Spleen (tissue), 11 donors: ENCODE results near the gene ERICH6B. TPM values are rescaled to one million over a fixed set of nuclear protein-coding genes. Genes with fewer than 3 reads are reported as not detected.
A peak's percentile ranks its signal among the peaks of the same experiment; 100 is the strongest.

Source experiments
- DNase-seq: peaks from one replicate; pipeline ENCODE4 v3.0.0-alpha.2; 2020
- H3K27ac ChIP-seq, 8 donors: fragments of 200-600 bp; sonication (generic) in 7 of 8; 1 replicate in 4 of 8; 2 replicates in 4 of 8; pipeline versions ENCODE4 v1.5.0 to v1.8.0; 2016 to 2021; ENCODE audit warnings: inconsistent platforms in 4 of 8, mild to moderate bottlenecking in 4 of 8, moderate library complexity in 1 of 8
- H3K27me3 ChIP-seq, 7 donors: fragments of 200-600 bp; sonication (generic) in 6 of 7; replicated peaks in 1 of 7; 1 replicate in 4 of 7; 2 replicates in 3 of 7; pipeline versions ENCODE4 v1.5.0 to v1.8.0; 2016 to 2021; ENCODE audit warnings: inconsistent platforms in 3 of 7, mild to moderate bottlenecking in 1 of 7
- H3K36me3 ChIP-seq, 6 donors: fragments of 200-600 bp; sonication (generic) in 5 of 6; 1 replicate in 4 of 6; 2 replicates in 2 of 6; pipeline versions ENCODE4 v1.5.0 to v1.8.0; 2016 to 2021; ENCODE audit warnings: inconsistent platforms in 2 of 6
- H3K4me1 ChIP-seq, 6 donors: fragments of 200-600 bp; sonication (generic) in 5 of 6; 1 replicate in 3 of 6; 2 replicates in 3 of 6; pipeline versions ENCODE4 v1.5.0 to v1.8.0; 2016 to 2021; ENCODE audit warnings: inconsistent platforms in 3 of 6
- H3K4me3 ChIP-seq, 8 donors: fragments of 200-600 bp; sonication (generic) in 7 of 8; 1 replicate in 4 of 8; 2 replicates in 4 of 8; pipeline versions ENCODE4 v1.5.0 to v1.8.0; 2016 to 2021; ENCODE audit warnings: inconsistent platforms in 4 of 8, mild to moderate bottlenecking in 4 of 8, moderate library complexity in 2 of 8
- H3K9me3 ChIP-seq, 8 donors: fragments of 200-600 bp; sonication (generic) in 7 of 8; 1 replicate in 4 of 8; 2 replicates in 4 of 8; pipeline versions ENCODE4 v1.5.0 to v1.8.0; 2016 to 2021; ENCODE audit warnings: inconsistent platforms in 4 of 8
- POLR2A ChIP-seq, 3 donors: fragments of 450-650 bp; IDR thresholded peaks; one replicate each; pipeline ENCODE4 v1.5.1; 2017; ENCODE audit warnings: antibody characterized with exemption in 3 of 3, mild to moderate bottlenecking in 1 of 3
- POLR2AphosphoS5 ChIP-seq, 3 donors: sonication (generic); formaldehyde crosslinking; IDR thresholded peaks; one replicate each; pipeline ENCODE4 v1.5.1; 2017; ENCODE audit warnings: antibody characterized with exemption in 3 of 3
- WGBS, 5 donors: extraction: QIAGEN DNeasy Blood & Tissue Kit in 3 of 5; methylation state at CpG; one replicate each; pipeline versions ENCODE4 v1.1.5 to v1.1.7; 2013 to 2018; 5-methylcytosine and 5-hydroxymethylcytosine counted together
- intact Hi-C: fragments of 100-400 bp; cut with DNase I; formaldehyde crosslinking; loops from one replicate; pipeline ENCODE4 v1.15.0; 2023; ENCODE audit warnings: low total_unique reads
- polyA plus RNA-seq, 3 donors: library from polyadenylated mRNA; stranded (reverse); fragments of 200-250 nt; gene quantifications; one replicate each; pipeline ENCODE4 v1.2.1, GENCODE V29; 2013
- total RNA-seq, 7 donors: library from RNA; depleted of rRNA in 3 of 7; stranded (reverse); fragments of >200 nt in 3 of 7; fragmentation: NEBNext Ultra II Directional in 4 of 7; extraction: Animal tissue kit (Norgen Biotek cat#: 25700) in 4 of 7; gene quantifications; one replicate each; pipeline versions ENCODE4 v1.1.0 to v1.2.1, GENCODE V29; 2016 to 2021
- TF ChIP-seq, protein P1 (sequence below), 11 experiments: fragments of 200-600 bp in 7 of 11; fragments of 450-650 bp in 4 of 11; sonication (generic) in 4 of 11; IDR thresholded peaks in 8 of 11; conservative IDR thresholded peaks in 3 of 11; 1 replicate in 7 of 11; 2 replicates in 4 of 11; pipeline versions ENCODE4 v1.4.0 to v1.8.0; 2016 to 2021; ENCODE audit warnings: antibody characterized with exemption in 11 of 11, inconsistent platforms in 4 of 11, mild to moderate bottlenecking in 1 of 11
- donor health status: healthy with polysubstance abuse.
- donor health status: DM: no; HTN: no; CAD: no; lungs with moderate emphysema.
- donor health status: DM: no; HTN: no; CAD: no.
- donor health status: Bipolar disorder and iron deficiency.
- donor health status: healthy.
- donor health status: DM: no; HTN: no; CAD: no.
- donor health status: DM: yes; HTN: yes; CAD: no.

Gene ERICH6B
- total and polyA plus RNA-seq, 10 donors = not detected

- Histone ChIP-seq H3K36me3 (peaks cover 0 to 93% (median 71%) of the 10 kb centered on the region in 6 donors), H3K27me3 (no peaks in the 10 kb centered on the region), H3K27ac (peak overlapping the region in 5 of 8 donors; percentile 4 to 51 (median 9)), H3K4me3 (no peak overlapping the region), H3K9me3 (no peaks in the 10 kb centered on the region), H3K4me1 (peaks cover 0 to 19% (median 3%) of the 10 kb centered on the region in 6 donors)
- DNase-seq = no peak
- TF ChIP-seq, protein P1, sequence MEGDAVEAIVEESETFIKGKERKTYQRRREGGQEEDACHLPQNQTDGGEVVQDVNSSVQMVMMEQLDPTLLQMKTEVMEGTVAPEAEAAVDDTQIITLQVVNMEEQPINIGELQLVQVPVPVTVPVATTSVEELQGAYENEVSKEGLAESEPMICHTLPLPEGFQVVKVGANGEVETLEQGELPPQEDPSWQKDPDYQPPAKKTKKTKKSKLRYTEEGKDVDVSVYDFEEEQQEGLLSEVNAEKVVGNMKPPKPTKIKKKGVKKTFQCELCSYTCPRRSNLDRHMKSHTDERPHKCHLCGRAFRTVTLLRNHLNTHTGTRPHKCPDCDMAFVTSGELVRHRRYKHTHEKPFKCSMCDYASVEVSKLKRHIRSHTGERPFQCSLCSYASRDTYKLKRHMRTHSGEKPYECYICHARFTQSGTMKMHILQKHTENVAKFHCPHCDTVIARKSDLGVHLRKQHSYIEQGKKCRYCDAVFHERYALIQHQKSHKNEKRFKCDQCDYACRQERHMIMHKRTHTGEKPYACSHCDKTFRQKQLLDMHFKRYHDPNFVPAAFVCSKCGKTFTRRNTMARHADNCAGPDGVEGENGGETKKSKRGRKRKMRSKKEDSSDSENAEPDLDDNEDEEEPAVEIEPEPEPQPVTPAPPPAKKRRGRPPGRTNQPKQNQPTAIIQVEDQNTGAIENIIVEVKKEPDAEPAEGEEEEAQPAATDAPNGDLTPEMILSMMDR (IDR thresholded peaks at IDR 0.05 in 8 of 11, conservative IDR thresholded peaks at IDR 0.05 in 3 of 11) = peak; percentile 74 to 91 (median 87)
- TF ChIP-seq POLR2A (IDR thresholded peaks at IDR 0.05) (no peak), POLR2AphosphoS5 (IDR thresholded peaks at IDR 0.05) (no peak)
- intact Hi-C loops = no loop called here
- WGBS, 5 donors = 65 to 72% (median 70%) methylated on average over 3 of the region's 3 CpGs
These were observed 104.0 kb downstream of the ERICH6B start for GRCh38 chr13:45511310-45512097.

- TF ChIP-seq, protein P1 (IDR thresholded peaks at IDR 0.05 in 8 of 11, conservative IDR thresholded peaks at IDR 0.05 in 3 of 11) = no peak
- TF ChIP-seq POLR2AphosphoS5 (IDR thresholded peaks at IDR 0.05) = no peak
- TF ChIP-seq POLR2A (IDR thresholded peaks at IDR 0.05) = no peak
- H3K27ac ChIP-seq = no peak overlapping the region
- H3K27me3 ChIP-seq = no peaks in the 10 kb centered on the region
- DNase-seq = no peak
- H3K4me3 ChIP-seq = no peak overlapping the region
- peaks cover 0 to 93% (median 68%) of the 10 kb centered on the region in 6 donors for H3K36me3 ChIP-seq
- H3K9me3 ChIP-seq = no peaks in the 10 kb centered on the region
- H3K4me1 ChIP-seq = peaks cover 0 to 19% (median 3%) of the 10 kb centered on the region in 6 donors
- WGBS, 5 donors = 90 to 98% (median 94%) methylated on average over 3 of the region's 3 CpGs
- intact Hi-C loops = no loop called here
These were observed 104.9 kb downstream of the ERICH6B start for GRCh38 chr13:45510672-45511071.

DNA sequence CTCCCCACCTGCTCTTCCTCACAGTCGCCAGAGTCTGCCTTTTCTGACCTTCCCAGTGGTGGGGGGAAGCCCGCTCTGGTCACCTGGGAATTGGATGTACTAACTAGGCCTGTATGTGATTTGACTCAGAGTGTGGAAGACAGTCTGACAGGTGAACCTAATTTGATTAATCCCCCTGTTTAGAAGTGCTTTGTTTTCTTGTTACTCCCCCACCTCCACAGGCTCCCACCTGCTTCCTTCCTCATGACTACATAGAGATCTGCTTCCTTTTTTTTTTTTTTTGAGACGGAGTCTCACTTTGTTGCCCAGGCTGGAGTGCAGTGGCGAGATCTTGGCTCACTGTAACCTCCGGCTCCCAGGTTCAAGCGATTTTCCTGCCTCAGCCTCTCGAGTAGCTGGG is 106.8 kb downstream of the ERICH6B start:
- WGBS, 5 donors = 56 to 86% (median 65%) methylated on average over 7 of the region's 7 CpGs
- Histone ChIP-seq H3K27me3 (no peaks in the 10 kb centered on the region), H3K9me3 (no peaks in the 10 kb centered on the region), H3K36me3 (peaks cover 0 to 93% (median 72%) of the 10 kb centered on the region in 6 donors), H3K4me3 (no peak overlapping the region), H3K4me1 (peaks cover 0 to 19% (median 3%) of the 10 kb centered on the region in 6 donors), H3K27ac (peak overlapping the region in 2 of 8 donors; percentile 25 to 37)
- intact Hi-C loops = no loop called here
- DNase-seq = no peak
- TF ChIP-seq, protein P1 (IDR thresholded peaks at IDR 0.05 in 8 of 11, conservative IDR thresholded peaks at IDR 0.05 in 3 of 11) = no peak
- no peak for TF ChIP-seq POLR2AphosphoS5 (IDR thresholded peaks at IDR 0.05)
- TF ChIP-seq POLR2A (IDR thresholded peaks at IDR 0.05) = no peak

DNA sequence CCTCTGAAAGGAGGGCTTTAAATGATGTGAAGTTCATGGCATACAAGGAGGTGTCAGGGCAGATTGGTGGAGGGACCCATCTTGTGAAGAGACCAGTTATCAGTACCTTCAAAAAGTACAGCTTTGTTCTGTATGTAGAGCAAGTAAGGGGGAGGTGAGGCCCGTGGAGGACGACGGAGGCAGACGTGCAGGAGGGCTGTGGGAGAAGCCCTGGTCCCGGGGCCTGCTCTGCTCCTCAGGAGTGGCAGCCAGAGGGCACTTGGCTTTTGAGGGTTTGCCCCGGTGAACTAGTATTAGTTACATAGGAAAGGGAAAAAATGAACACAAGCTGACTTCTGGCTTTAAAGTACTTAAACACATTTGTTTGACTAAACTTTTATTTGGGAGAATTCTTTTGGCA is 108.7 kb downstream of the ERICH6B start:
- intact Hi-C loops = no loop called here
- peak in 1 of 3 donors; percentile 11 for TF ChIP-seq POLR2AphosphoS5 (IDR thresholded peaks at IDR 0.05)
- TF ChIP-seq, protein P1 (IDR thresholded peaks at IDR 0.05 in 8 of 11, conservative IDR thresholded peaks at IDR 0.05 in 3 of 11) = no peak
- 83 to 93% (median 88%) methylated on average over 6 of the region's 6 CpGs for WGBS, 5 donors

More for the DNA sequence above, 108.7 kb downstream of the ERICH6B start:
- Histone ChIP-seq H3K9me3 (no peaks in the 10 kb centered on the region), H3K36me3 (peaks cover 0 to 98% (median 68%) of the 10 kb centered on the region in 6 donors), H3K27me3 (no peaks in the 10 kb centered on the region), H3K4me1 (peaks cover 0 to 16% (median 2%) of the 10 kb centered on the region in 6 donors), H3K27ac (no peak overlapping the region), H3K4me3 (no peak overlapping the region)
- no peak for DNase-seq
